GM19372 (cell line): Measurements from ENCODE around the gene PPP2R2D.
"Not testable (repeated sequence)": the region's sequence is repeated elsewhere in the genome, so short reads cannot be mapped to it uniquely, and the experiment has no call there.

ENCODE experiments used
- ATAC-seq: cut with Tn5 transposase; IDR thresholded peaks from one replicate; pipeline ENCODE4 v1.9.1; 2021; ENCODE audit warnings: mild to moderate bottlenecking, low read depth, moderate library complexity; ENCODE audit not compliant: unreplicated experiment

The PPP2R2D gene

DNA sequence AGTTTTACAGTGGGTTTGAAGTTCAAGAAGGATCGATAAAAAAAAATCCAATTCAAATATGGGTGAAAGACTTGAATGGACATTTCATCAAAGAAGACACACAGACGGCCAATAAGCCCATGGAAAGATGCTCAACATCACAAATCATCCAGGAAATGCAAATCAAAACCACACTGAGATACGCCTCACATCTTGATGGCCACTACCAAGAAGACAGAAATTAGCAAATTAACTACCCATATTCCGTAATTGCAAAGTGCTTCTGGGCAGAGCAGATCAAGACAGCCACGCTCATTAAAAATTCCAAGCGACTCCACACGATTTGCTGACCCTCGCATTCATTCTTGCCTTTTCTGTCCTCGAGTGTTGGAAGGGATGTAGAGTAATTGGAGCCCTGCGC lies 34.1 kb upstream of the PPP2R2D start:
- no peak for ATAC-seq

DNA sequence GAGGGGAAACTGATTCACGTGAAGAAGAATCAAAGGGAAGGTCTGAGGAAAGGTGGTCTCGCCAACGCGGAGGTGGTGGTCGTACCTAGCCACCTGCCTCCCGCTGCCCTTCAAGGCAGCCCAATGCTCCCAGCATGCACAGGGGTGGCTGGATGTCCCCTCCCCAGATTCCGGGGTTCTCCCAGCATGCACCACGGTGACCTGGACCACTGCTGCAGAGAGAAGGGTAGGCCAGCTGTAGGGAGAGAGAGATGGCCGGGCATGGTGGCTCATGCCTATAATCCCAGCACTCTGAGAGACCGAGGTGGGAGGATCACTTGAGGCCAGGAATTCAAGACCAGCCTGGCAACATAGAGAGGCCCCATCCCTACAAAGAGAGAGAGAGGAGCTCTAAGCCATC lies 32.4 kb upstream of the PPP2R2D start:
- ATAC-seq, result no peak

- no peak for ATAC-seq
These were observed 31.5 kb upstream of the PPP2R2D start for GRCh38 chr10:131869344-131869743.

DNA sequence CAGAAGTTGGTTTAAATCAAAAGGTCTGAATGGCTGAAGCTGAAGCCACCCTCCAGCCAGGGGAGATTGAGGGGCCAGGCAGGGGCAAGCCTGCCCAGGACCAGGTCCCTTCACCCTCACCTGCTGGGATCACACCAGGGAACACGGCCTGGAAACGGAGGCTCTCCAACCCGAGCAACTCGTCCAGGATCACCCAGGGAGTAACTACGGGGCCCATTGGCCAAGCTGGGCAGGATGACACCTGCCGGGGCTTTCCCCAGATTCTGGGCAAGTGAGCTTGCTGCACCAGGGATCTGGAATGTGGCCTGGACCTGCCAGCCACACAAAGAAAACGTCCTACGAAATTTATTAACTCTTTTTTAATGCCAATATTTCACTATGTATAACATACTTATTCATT lies 30.4 kb upstream of the PPP2R2D start:
- no peak for ATAC-seq

- no peak for ATAC-seq
These were observed 29.8 kb upstream of the PPP2R2D start for GRCh38 chr10:131870831-131871672.

GRCh38 chr10:131871673-131872005 lies 29.2 kb upstream of the PPP2R2D start:
- no peak for ATAC-seq

GRCh38 chr10:131872011-131872826 lies 28.6 kb upstream of the PPP2R2D start:
- no peak for ATAC-seq

- ATAC-seq, result no peak
These were observed 27.9 kb upstream of the PPP2R2D start for GRCh38 chr10:131872827-131873375.

DNA sequence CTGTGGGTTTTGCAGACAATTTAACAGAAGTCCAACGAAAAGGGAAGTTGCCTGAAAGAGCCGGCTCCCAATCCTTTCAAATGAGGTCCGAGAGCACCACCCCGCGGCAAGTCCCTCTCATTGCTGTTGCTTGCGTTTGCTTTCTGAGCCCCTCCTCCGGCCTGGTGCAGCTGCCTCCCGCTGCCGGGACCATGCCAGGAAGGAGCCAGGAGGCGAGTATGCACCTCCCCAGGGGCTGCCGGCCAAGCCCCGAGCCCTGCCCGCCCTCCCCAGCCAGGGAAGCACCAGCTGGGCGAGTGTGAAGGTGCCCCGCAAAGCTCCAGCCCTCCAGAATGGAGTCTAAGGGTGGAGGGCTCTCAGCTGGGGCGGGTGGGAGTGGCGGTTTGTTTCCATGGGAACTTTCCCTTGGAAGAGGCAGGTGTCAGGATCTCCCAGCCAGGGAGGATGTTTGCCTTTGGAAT lies 25.8 kb upstream of the PPP2R2D start:
- ATAC-seq, result peak; percentile 90

GRCh38 chr10:131875501-131875900 lies 25.3 kb upstream of the PPP2R2D start:
- no peak for ATAC-seq

GRCh38 chr10:131876017-131876416 lies 24.8 kb upstream of the PPP2R2D start:
- no peak for ATAC-seq

- no peak for ATAC-seq
These were observed 24.3 kb upstream of the PPP2R2D start for GRCh38 chr10:131876508-131876907.

- ATAC-seq, result no peak
These were observed 20.7 kb upstream of the PPP2R2D start for GRCh38 chr10:131880016-131880590.

DNA sequence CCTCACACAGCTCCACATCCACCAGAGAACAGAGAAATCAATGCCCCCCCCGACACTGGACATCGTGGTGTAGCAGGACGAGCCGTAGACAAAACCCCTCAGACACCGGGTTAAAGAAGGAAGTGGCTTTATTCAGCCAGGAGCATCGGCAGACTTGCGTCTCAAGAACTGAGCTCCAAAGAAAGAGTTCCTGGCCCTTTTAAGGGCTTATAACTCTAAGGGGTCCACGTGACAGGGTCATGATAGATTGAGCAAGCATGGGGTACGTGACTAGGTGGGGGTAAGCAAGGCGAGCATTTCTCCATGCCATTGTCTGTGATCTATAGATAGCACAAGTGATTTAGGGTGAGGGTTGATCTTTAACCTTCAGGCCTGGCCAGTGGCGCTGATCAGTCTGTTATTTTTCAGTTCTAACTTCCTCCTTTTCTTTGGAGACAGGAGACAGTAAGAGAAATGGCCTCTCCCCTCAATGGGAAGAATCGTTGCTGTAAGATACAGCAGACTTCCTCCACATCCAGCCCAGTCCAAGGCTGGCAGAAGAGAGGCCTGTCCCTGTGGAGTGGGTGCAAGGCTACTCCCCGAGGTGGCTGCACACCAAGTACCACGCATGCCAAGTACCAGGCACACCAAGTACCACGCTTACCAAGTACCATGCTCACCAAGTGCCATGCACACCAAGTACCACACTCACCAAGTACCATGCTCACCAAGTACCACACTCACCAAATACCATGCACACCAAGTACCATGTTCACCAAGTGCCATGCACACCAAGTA lies 19.5 kb upstream of the PPP2R2D start:
- ATAC-seq, result no peak

GRCh38 chr10:131882151-131882550 lies 18.7 kb upstream of the PPP2R2D start:
- ATAC-seq, result no peak

GRCh38 chr10:131882590-131883451 lies 18.0 kb upstream of the PPP2R2D start:
- ATAC-seq, result no peak

GRCh38 chr10:131883621-131884393 lies 17.0 kb upstream of the PPP2R2D start:
- not testable (repeated sequence) for ATAC-seq

GRCh38 chr10:131885391-131886165 lies 15.2 kb upstream of the PPP2R2D start:
- peak; percentile 97 for ATAC-seq
